Suprapubic skin (tissue), 4 donors: ENCODE data around the gene ANO4.

ENCODE experiments used
- POLR2A ChIP-seq, 2 donors: fragments of 450-650 bp; IDR thresholded peaks; one replicate each; pipeline ENCODE4 v1.6.1; 2017; ENCODE audit warnings: antibody characterized with exemption in 2 of 2, mild to moderate bottlenecking in 2 of 2, moderate library complexity in 2 of 2
- POLR2AphosphoS5 ChIP-seq, 3 donors: sonication (generic); formaldehyde crosslinking; IDR thresholded peaks; one replicate each; pipeline ENCODE4 v1.6.1; 2017; ENCODE audit warnings: antibody characterized with exemption in 3 of 3
- TF ChIP-seq, protein P1 (sequence below), 2 donors: fragments of 200-600 bp in 1 of 2; fragments of 450-650 bp in 1 of 2; sonication (generic) in 1 of 2; IDR thresholded peaks; one replicate each; pipeline ENCODE4 v1.5.1; 2016 to 2019; ENCODE audit warnings: antibody characterized with exemption in 2 of 2, mild to moderate bottlenecking in 1 of 2, moderate library complexity in 1 of 2

- TF ChIP-seq, protein P1, sequence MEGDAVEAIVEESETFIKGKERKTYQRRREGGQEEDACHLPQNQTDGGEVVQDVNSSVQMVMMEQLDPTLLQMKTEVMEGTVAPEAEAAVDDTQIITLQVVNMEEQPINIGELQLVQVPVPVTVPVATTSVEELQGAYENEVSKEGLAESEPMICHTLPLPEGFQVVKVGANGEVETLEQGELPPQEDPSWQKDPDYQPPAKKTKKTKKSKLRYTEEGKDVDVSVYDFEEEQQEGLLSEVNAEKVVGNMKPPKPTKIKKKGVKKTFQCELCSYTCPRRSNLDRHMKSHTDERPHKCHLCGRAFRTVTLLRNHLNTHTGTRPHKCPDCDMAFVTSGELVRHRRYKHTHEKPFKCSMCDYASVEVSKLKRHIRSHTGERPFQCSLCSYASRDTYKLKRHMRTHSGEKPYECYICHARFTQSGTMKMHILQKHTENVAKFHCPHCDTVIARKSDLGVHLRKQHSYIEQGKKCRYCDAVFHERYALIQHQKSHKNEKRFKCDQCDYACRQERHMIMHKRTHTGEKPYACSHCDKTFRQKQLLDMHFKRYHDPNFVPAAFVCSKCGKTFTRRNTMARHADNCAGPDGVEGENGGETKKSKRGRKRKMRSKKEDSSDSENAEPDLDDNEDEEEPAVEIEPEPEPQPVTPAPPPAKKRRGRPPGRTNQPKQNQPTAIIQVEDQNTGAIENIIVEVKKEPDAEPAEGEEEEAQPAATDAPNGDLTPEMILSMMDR (IDR thresholded peaks at IDR 0.05), result no peak
- TF ChIP-seq POLR2A (IDR thresholded peaks at IDR 0.05) (no peak), POLR2AphosphoS5 (IDR thresholded peaks at IDR 0.05) (no peak)
These were observed 40.7 kb upstream of the ANO4 start for GRCh38 chr12:100753837-100754236.
